ENCODE data around the gene STAU1. TPM values are rescaled to one million over a fixed set of nuclear protein-coding genes. Genes with fewer than 3 reads are reported as not detected.

Gene STAU1
- total RNA-seq, 1 donor from 2014 or later, result 70.8 TPM

- Mint-ChIP-seq H3K27me3 (ENCODE audit: low read depth) (no peaks in the 10 kb centered on the region), H3K4me1 (peaks cover 7% of the 10 kb centered on the region), H3K27ac (no peak overlapping the region), H3K36me3 (peaks cover 61% of the 10 kb centered on the region), H3K9me3 (no peaks in the 10 kb centered on the region), H3K4me3 (no peak overlapping the region)
- no peak for DNase-seq (ENCODE audit: low spot score in 2 of 2, unreplicated experiment in 2 of 2)
- no peak for TF ChIP-seq CTCF (IDR thresholded peaks at IDR 0.05; ENCODE audit: unreplicated experiment)
Measured at GRCh38 chr20:49119988-49120387, 68.1 kb downstream of the STAU1 start.

DNA sequence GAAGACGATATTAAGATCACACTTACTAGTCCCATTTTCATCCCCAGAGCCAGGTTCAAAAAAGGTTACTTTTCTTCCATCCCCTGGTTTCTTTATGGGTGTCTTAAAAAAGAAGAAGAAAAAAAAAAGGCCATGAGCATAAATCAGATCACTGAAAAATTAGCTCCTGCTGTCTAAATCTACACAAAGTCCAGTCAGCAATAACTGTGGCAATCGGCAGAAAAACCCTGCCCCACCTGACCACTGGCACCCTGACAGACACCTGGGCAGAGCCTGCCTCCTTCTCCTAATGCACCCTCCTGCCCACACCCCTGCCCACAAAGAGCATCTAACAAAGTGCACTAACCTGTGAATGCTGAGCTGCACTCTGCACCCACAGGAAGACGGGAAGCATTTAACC, 69.8 kb downstream of the STAU1 start:
- Mint-ChIP-seq H3K4me3 (no peak overlapping the region), H3K4me1 (peaks cover 7% of the 10 kb centered on the region), H3K9me3 (no peaks in the 10 kb centered on the region), H3K27ac (no peak overlapping the region), H3K36me3 (peaks cover 56% of the 10 kb centered on the region), H3K27me3 (ENCODE audit: low read depth) (no peaks in the 10 kb centered on the region)
- DNase-seq (ENCODE audit: low spot score in 2 of 2, unreplicated experiment in 2 of 2), result no peak
- no peak for TF ChIP-seq CTCF (IDR thresholded peaks at IDR 0.05; ENCODE audit: unreplicated experiment)

GRCh38 chr20:49115564-49115963, 72.6 kb downstream of the STAU1 start:
- H3K9me3 Mint-ChIP-seq, result no peaks in the 10 kb centered on the region
- H3K4me1 Mint-ChIP-seq, result no peaks in the 10 kb centered on the region
- H3K36me3 Mint-ChIP-seq, result peaks cover 54% of the 10 kb centered on the region
- DNase-seq (ENCODE audit: low spot score in 2 of 2, unreplicated experiment in 2 of 2), result no peak
- H3K27me3 Mint-ChIP-seq (ENCODE audit: low read depth), result no peaks in the 10 kb centered on the region
- no peak for TF ChIP-seq CTCF (IDR thresholded peaks at IDR 0.05; ENCODE audit: unreplicated experiment)
- H3K4me3 Mint-ChIP-seq, result no peak overlapping the region
- H3K27ac Mint-ChIP-seq, result no peak overlapping the region

- no peak for DNase-seq (ENCODE audit: low spot score in 2 of 2, unreplicated experiment in 2 of 2)
- TF ChIP-seq CTCF (IDR thresholded peaks at IDR 0.05; ENCODE audit: unreplicated experiment), result no peak
- no peak overlapping the region for H3K4me3 Mint-ChIP-seq
- no peaks in the 10 kb centered on the region for H3K27me3 Mint-ChIP-seq (ENCODE audit: low read depth)
- no peaks in the 10 kb centered on the region for H3K4me1 Mint-ChIP-seq
- H3K9me3 Mint-ChIP-seq, result peaks cover 9% of the 10 kb centered on the region
- H3K36me3 Mint-ChIP-seq, result peaks cover 49% of the 10 kb centered on the region
- H3K27ac Mint-ChIP-seq, result no peak overlapping the region
Measured at GRCh38 chr20:49112596-49113274, 75.4 kb downstream of the STAU1 start.

GRCh38 chr20:49110767-49111694, 77.1 kb downstream of the STAU1 start:
- Mint-ChIP-seq H3K36me3 (peaks cover 37% of the 10 kb centered on the region), H3K4me3 (no peak overlapping the region), H3K4me1 (no peaks in the 10 kb centered on the region), H3K27ac (no peak overlapping the region), H3K27me3 (ENCODE audit: low read depth) (no peaks in the 10 kb centered on the region), H3K9me3 (peaks cover 9% of the 10 kb centered on the region)
- no peak for DNase-seq (ENCODE audit: low spot score in 2 of 2, unreplicated experiment in 2 of 2)
- TF ChIP-seq CTCF (IDR thresholded peaks at IDR 0.05; ENCODE audit: unreplicated experiment), result no peak

Measured in mesothelial cell of epicardium (in vitro differentiated cells).